Smooth muscle cell (in vitro differentiated cells): ENCODE results near the gene STK26. TPM values are rescaled to one million over a fixed set of nuclear protein-coding genes. Genes with fewer than 3 reads are reported as not detected.

Experiments
- DNase-seq: peaks from one replicate; lab custom pipeline; 2025; ENCODE audit not compliant: unreplicated experiment; lab: John Stamatoyannopoulos, UW
- H2AFZ ChIP-seq: fragments of 200-600 bp; sonication (generic); 2 replicates; pipeline ENCODE4 v1.6.0; 2016; ENCODE audit warnings: antibody characterized with exemption, low read depth, mild to moderate bottlenecking
- H3F3A ChIP-seq: fragments of 200-600 bp; sonication (generic); 2 replicates; pipeline ENCODE4 v1.6.0; 2017; ENCODE audit warnings: antibody characterized with exemption, low read depth
- H3K27ac ChIP-seq: fragments of 200-600 bp; sonication (generic); 2 replicates; pipeline ENCODE4 v1.5.1; 2016; ENCODE audit warnings: low read depth, mild to moderate bottlenecking
- H3K27me3 ChIP-seq: fragments of 200-600 bp; sonication (generic); 2 replicates; pipeline ENCODE4 v1.6.1; 2016; ENCODE audit warnings: low read depth, mild to moderate bottlenecking
- H3K36me3 ChIP-seq: fragments of 200-600 bp; sonication (generic); 2 replicates; pipeline ENCODE4 v1.5.1; 2016; ENCODE audit warnings: low read depth
- H3K4me1 ChIP-seq: fragments of 200-600 bp; sonication (generic); 2 replicates; pipeline ENCODE4 v1.5.1; 2016; ENCODE audit warnings: low read depth
- H3K4me2 ChIP-seq: fragments of 200-600 bp; sonication (generic); 2 replicates; pipeline ENCODE4 v1.6.0; 2016; ENCODE audit warnings: mild to moderate bottlenecking
- H3K4me3 ChIP-seq: fragments of 200-600 bp; sonication (generic); 2 replicates; pipeline ENCODE4 v1.5.1; 2016; ENCODE audit warnings: mild to moderate bottlenecking
- H3K79me2 ChIP-seq: fragments of 200-600 bp; sonication (generic); 2 replicates; pipeline ENCODE4 v1.6.0; 2016; ENCODE audit warnings: low read depth, mild to moderate bottlenecking
- H3K9ac ChIP-seq: fragments of 200-600 bp; sonication (generic); 2 replicates; pipeline ENCODE4 v1.6.0; 2016; ENCODE audit warnings: low read depth
- H3K9me3 ChIP-seq: fragments of 200-600 bp; sonication (generic); replicated peaks from 2 replicates; pipeline ENCODE4 v1.5.1; 2016; ENCODE audit warnings: low read depth
- H4K20me1 ChIP-seq: fragments of 200-600 bp; sonication (generic); 2 replicates; pipeline ENCODE4 v1.6.0; 2016; ENCODE audit warnings: low read depth
- CTCF ChIP-seq: fragments of 200-600 bp; sonication (generic); IDR thresholded peaks from 2 replicates; pipeline ENCODE4 v1.5.1; 2017; ENCODE audit warnings: borderline replicate concordance, mild to moderate bottlenecking, antibody characterized with exemption; ENCODE audit not compliant: insufficient read depth, poor library complexity, severe bottlenecking
- WGBS: methylation state at CpG from one replicate; pipeline ENCODE4 v1.1.7; 2016; ENCODE audit warnings: low lambda C conversion rate; 5-methylcytosine and 5-hydroxymethylcytosine counted together
- polyA plus RNA-seq: library from polyadenylated mRNA; unstranded; fragments of >200 nt; fragmentation: Nextera tagmentation; extraction: Ambion mirVana; gene quantifications from 2 replicates; pipeline ENCODE4 v1.2.1, GENCODE V29; 2016
- total RNA-seq: library from RNA; depleted of rRNA; stranded (reverse); fragments of >200 nt; gene quantifications from 2 replicates; pipeline ENCODE4 v1.2.3, GENCODE V29; 2014

Gene STK26
- total and polyA plus RNA-seq, 2 experiments from 2014 or later = 13.2 to 50.9 TPM

- no peak for DNase-seq
- no peak overlapping the region for H3K27ac ChIP-seq
- no peaks in the 10 kb centered on the region for H4K20me1 ChIP-seq
- H2AFZ ChIP-seq = no peak overlapping the region
- no peaks in the 10 kb centered on the region for H3K4me1 ChIP-seq
- H3K36me3 ChIP-seq = no peaks in the 10 kb centered on the region
- H3K4me2 ChIP-seq = no peak overlapping the region
- H3F3A ChIP-seq = no peaks in the 10 kb centered on the region
- no peaks in the 10 kb centered on the region for H3K9me3 ChIP-seq
- H3K79me2 ChIP-seq = no peaks in the 10 kb centered on the region
- no peak overlapping the region for H3K9ac ChIP-seq
- no peak for TF ChIP-seq CTCF
- WGBS = 60% methylated on average over 2 of the region's 2 CpGs
- H3K4me3 ChIP-seq = no peak overlapping the region
- no peaks in the 10 kb centered on the region for H3K27me3 ChIP-seq
These were observed 6.3 kb upstream of the STK26 start for GRCh38 chrX:132016628-132017430.

DNA sequence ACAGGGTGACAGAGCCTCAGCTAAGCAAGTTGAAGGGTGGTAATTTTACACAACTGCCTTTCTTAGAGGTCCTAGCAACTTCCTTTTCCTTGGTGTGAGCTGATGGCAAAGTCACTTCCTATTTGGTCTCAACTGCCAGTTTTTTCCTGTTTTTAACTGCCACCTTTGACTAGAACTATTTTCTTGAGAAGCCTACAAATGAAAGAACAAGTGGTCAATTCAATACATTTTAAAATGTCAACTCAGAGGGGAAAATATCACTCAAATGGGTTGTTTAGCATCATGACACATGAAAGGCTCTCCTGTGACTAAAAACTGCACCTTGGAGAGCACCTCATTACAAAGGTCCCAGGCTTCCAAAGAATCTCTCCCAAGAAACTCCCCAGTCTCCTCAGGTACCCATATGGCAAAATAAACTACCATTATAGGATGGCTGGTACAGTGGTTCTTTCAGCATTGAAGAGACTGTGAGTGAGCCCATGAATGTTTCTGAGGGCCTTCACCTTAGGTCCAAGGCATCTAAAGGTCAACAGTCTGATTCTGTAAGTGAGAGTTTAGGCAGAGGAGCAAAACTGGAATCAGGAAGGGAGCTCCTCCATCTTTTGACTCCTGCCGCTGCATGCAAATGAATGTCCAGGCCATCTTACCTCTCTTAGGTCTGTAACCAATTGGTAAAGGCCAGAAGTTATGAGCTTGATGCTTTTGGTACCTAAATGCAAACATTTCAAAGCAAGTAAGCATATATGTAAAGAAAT lies 5.5 kb upstream of the STK26 start:
- no peaks in the 10 kb centered on the region for H3K36me3 ChIP-seq
- TF ChIP-seq CTCF = no peak

GRCh38 chrX:132022198-132022966 lies 720 bp upstream of the STK26 start:
- WGBS = 43% methylated on average over 23 of the region's 24 CpGs
- H3K4me1 ChIP-seq = peaks cover 12% of the 10 kb centered on the region
- H3F3A ChIP-seq = no peaks in the 10 kb centered on the region
- no peaks in the 10 kb centered on the region for H3K9me3 ChIP-seq
- no peaks in the 10 kb centered on the region for H3K27me3 ChIP-seq
- H2AFZ ChIP-seq = peak overlapping the region; percentile 12
- no peaks in the 10 kb centered on the region for H4K20me1 ChIP-seq
- no peaks in the 10 kb centered on the region for H3K36me3 ChIP-seq
- peak overlapping the region; percentile 77 for H3K4me3 ChIP-seq
- no peak overlapping the region for H3K9ac ChIP-seq
- H3K27ac ChIP-seq = no peak overlapping the region
- DNase-seq = no peak
- peaks cover 20% of the 10 kb centered on the region for H3K79me2 ChIP-seq
- peak overlapping the region; percentile 81 for H3K4me2 ChIP-seq
- no peak for TF ChIP-seq CTCF

More for the DNA sequence above, 5.5 kb upstream of the STK26 start:
- no peaks in the 10 kb centered on the region for H3F3A ChIP-seq
- no peaks in the 10 kb centered on the region for H4K20me1 ChIP-seq
- DNase-seq = no peak
- no peaks in the 10 kb centered on the region for H3K9me3 ChIP-seq
- no peak overlapping the region for H2AFZ ChIP-seq
- H3K4me1 ChIP-seq = no peaks in the 10 kb centered on the region
- H3K27ac ChIP-seq = no peak overlapping the region
- H3K4me3 ChIP-seq = no peak overlapping the region
- 93% methylated on average over 1 of the region's 1 CpG for WGBS
- no peaks in the 10 kb centered on the region for H3K27me3 ChIP-seq
- H3K4me2 ChIP-seq = no peak overlapping the region
- H3K79me2 ChIP-seq = no peaks in the 10 kb centered on the region
- no peak overlapping the region for H3K9ac ChIP-seq
